GM12891 (cell line): ENCODE data around the gene RGL4.

Source experiments
- POLR2A ChIP-seq: IDR thresholded peaks from 2 replicates; pipeline ENCODE4 v1.6.1; 2011; ENCODE audit warnings: low read depth, low read length, control low read depth
- POLR2AphosphoS5 ChIP-seq: IDR thresholded peaks from 2 replicates; pipeline ENCODE4 v1.6.1; 2011; ENCODE audit warnings: low read depth, low read length, control low read depth
- POU2F2 ChIP-seq: IDR thresholded peaks from 2 replicates; pipeline ENCODE4 v1.6.1; 2011; ENCODE audit warnings: low read depth, mild to moderate bottlenecking, control low read depth, low read length, moderate library complexity
- SPI1 ChIP-seq: IDR thresholded peaks from 2 replicates; pipeline ENCODE4 v1.6.1; 2011; ENCODE audit warnings: low read depth, low read length, control low read depth
- TAF1 ChIP-seq: IDR thresholded peaks from 2 replicates; pipeline ENCODE4 v1.6.1; 2011; ENCODE audit warnings: low read depth, low read length, control low read depth

DNA sequence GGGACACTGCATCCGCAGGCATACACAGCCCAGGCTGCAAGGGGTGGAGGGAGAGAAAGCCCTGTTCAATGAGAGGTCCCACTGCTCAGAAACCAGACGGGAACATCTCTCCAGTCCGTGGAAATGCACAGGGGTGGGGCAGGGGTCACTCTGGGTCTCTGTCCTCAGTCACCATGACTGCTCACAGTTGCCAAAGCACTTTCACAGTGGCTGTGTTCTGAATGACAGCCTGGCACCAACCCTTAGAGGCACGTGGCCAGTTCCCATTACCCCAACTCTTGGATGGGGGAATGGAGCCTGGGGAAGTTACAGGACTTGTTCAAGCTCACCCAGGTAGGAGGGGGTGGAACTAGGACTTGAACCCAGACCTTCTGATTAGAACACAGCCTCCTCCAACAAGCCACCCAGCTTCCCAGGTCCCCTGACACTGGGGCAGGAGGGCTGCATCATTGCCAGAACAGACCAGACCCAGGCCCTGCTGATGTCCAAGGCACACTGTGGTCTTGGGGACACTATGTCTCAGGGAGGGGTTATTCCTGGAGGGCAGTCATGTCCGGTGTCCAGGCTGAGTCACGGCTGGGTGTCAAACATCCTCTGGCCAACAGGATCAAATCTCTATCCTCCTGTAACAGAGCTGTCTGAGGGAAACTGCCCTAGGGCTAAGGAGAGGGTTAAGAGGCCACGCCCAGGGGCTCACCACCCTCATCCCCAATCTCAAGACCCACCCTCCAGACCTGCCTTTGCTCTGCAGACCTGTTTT, 51.9 kb downstream of the RGL4 start:
- TF ChIP-seq TAF1 (no peak), POLR2A (no peak), SPI1 (no peak), POU2F2 (no peak), POLR2AphosphoS5 (no peak)
